ENCODE data around the gene KLHL24. TPM values are rescaled to one million over a fixed set of nuclear protein-coding genes. Genes with fewer than 3 reads are reported as not detected.

Gene KLHL24
- total and polyA plus RNA-seq, 11 donors, result 16.5 to 275 (median 199) TPM

DNA sequence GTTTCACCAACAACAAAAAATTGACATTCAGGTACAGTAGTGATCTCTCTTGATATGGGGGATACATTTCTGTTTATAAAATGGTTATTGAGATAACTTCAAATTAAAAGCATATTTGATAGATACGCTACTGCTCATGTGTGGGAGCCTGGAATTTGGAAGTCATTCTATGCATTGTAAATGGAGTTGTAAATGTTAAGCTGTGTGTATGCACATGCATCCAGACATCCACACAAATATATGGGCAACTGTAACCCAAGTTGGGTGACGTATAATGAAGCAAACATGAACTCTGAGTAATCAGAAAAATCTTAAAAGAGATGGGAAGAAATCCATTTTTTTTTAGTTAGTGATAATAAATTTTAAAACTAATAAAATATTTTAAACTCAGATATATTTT lies 9.8 kb downstream of the KLHL24 start:
- no peak for DNase-seq
- no peak overlapping the region for H3K4me3 ChIP-seq
- no peaks in the 10 kb centered on the region for H3K27me3 ChIP-seq
- WGBS, 4 donors, result 61 to 74% (median 71%) methylated on average over 2 of the region's 2 CpGs
- TF ChIP-seq, protein P1, sequence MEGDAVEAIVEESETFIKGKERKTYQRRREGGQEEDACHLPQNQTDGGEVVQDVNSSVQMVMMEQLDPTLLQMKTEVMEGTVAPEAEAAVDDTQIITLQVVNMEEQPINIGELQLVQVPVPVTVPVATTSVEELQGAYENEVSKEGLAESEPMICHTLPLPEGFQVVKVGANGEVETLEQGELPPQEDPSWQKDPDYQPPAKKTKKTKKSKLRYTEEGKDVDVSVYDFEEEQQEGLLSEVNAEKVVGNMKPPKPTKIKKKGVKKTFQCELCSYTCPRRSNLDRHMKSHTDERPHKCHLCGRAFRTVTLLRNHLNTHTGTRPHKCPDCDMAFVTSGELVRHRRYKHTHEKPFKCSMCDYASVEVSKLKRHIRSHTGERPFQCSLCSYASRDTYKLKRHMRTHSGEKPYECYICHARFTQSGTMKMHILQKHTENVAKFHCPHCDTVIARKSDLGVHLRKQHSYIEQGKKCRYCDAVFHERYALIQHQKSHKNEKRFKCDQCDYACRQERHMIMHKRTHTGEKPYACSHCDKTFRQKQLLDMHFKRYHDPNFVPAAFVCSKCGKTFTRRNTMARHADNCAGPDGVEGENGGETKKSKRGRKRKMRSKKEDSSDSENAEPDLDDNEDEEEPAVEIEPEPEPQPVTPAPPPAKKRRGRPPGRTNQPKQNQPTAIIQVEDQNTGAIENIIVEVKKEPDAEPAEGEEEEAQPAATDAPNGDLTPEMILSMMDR (IDR thresholded peaks at IDR 0.05), result no peak
- TF ChIP-seq POLR2A (IDR thresholded peaks at IDR 0.05), result no peak
- ATAC-seq, result no peak
- intact Hi-C loops (cut with DNase I), result no loop called here
- peaks cover 0 to under 1% (median 0%) of the 10 kb centered on the region in 12 donors for H3K9me3 ChIP-seq
- peaks cover 0 to 72% (median 11%) of the 10 kb centered on the region in 9 donors for H3K36me3 ChIP-seq
- peaks cover 0 to 58% (median 22%) of the 10 kb centered on the region in 12 donors for H3K4me1 ChIP-seq
- H3K27ac ChIP-seq, result no peak overlapping the region

DNA sequence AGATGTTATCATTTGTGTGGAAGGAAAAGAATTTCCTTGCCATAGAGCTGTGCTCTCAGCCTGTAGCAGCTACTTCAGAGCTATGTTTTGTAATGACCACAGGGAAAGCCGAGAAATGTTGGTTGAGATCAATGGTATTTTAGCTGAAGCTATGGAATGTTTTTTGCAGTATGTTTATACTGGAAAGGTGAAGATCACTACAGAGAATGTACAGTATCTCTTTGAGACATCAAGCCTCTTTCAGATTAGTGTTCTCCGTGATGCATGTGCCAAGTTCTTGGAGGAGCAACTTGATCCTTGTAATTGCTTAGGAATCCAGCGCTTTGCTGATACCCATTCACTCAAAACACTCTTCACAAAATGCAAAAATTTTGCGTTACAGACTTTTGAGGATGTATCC lies 15.1 kb downstream of the KLHL24 start:
- WGBS, 4 donors, result 72 to 82% (median 79%) methylated on average over 4 of the region's 4 CpGs
- peaks cover 2 to 89% (median 49%) of the 10 kb centered on the region in 9 donors for H3K36me3 ChIP-seq
- no peaks in the 10 kb centered on the region for H3K27me3 ChIP-seq

DNA sequence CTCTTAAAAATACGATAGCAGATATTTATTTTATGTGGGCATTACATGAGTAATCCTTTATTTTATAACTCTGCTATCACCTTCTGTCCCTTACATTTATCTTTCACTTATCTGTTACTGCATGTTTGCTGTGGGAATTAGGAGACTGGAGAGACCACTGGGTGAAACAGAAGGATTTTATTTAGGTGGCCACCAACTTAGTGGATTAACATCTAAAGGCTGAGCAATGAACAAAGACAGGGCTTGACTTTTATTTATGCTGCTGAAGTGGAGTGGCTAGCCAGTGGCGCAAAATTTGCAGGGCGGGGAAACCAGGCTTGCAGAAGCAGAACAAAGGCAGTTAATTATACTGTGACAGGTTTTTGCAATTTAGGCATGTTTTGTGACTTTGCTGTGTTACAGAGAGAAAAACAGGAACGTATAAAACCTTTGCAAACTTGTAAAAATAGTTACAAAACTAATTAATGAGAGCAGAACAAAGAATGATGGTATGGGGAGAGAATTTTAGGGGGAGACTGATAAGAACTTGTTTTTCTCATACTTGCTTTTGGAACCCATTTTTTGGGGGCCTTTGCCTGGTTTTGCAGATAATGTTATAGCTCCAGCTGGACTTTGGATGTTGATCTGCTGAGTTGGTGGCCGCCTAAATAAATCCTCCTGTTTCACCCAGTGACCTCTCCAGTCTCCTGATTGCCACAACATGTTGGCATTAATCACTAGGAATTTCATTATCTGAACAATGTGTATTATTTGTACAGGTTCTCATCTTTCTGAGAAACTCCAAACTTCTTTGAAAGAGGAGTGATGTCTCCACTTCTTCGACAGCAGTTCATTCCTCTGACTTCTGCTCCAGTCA lies 18.0 kb downstream of the KLHL24 start:
- ATAC-seq (no peak), DNase-seq (no peak)
- Histone ChIP-seq H3K4me1 (peaks cover 0 to 35% (median 8%) of the 10 kb centered on the region in 12 donors), H3K9me3 (peaks cover 0 to 52% (median 25%) of the 10 kb centered on the region in 12 donors), H3K36me3 (peaks cover 2 to 87% (median 50%) of the 10 kb centered on the region in 9 donors), H3K27me3 (no peaks in the 10 kb centered on the region), H3K27ac (no peak overlapping the region), H3K4me3 (no peak overlapping the region)
- 78 to 94% (median 88%) methylated on average over 6 of the region's 6 CpGs for WGBS, 4 donors
- TF ChIP-seq, protein P1 (IDR thresholded peaks at IDR 0.05), result no peak
- TF ChIP-seq POLR2A (IDR thresholded peaks at IDR 0.05), result no peak
- intact Hi-C loops (cut with DNase I), result no loop called here

More for the DNA sequence above, 15.1 kb downstream of the KLHL24 start:
- H3K4me1 ChIP-seq, result peaks cover 0 to 29% (median 5%) of the 10 kb centered on the region in 12 donors
- peaks cover 0 to 52% (median 25%) of the 10 kb centered on the region in 12 donors for H3K9me3 ChIP-seq
- TF ChIP-seq, protein P1 (IDR thresholded peaks at IDR 0.05), result no peak
- TF ChIP-seq POLR2A (IDR thresholded peaks at IDR 0.05), result no peak
- intact Hi-C loops (cut with DNase I), result no loop called here
- H3K27ac ChIP-seq, result no peak overlapping the region
- H3K4me3 ChIP-seq, result no peak overlapping the region
- DNase-seq (no peak), ATAC-seq (no peak)

DNA sequence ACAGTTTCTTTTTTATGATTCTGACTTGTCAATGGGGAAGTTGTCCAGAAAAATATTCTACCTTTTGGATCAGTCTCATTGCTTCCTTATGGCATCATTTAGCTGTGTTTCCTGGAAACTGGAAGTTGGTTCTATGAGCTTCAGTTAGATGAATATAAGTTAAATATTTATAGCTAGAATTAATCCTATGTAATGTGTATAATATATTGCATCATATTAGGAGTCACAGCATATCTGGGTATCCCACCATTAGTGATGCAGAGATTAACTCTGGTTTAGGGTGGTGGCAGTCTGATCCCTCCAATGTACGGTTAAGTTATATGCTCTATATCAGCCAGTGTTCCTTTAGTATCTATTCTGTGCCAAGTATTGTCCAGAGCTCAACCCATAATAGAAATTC lies 19.3 kb downstream of the KLHL24 start:
- ATAC-seq, result no peak
- peaks cover 0 to 52% (median 25%) of the 10 kb centered on the region in 12 donors for H3K9me3 ChIP-seq
- TF ChIP-seq POLR2A (IDR thresholded peaks at IDR 0.05), result no peak
- TF ChIP-seq, protein P1 (IDR thresholded peaks at IDR 0.05), result no peak
- WGBS, 4 donors, result 82 to 93% (median 88%) methylated on average over 1 of the region's 1 CpG
- DNase-seq, result no peak
- H3K4me1 ChIP-seq, result peaks cover 0 to 35% (median 10%) of the 10 kb centered on the region in 12 donors
- no peak overlapping the region for H3K27ac ChIP-seq
- H3K36me3 ChIP-seq, result peaks cover 2 to 96% (median 63%) of the 10 kb centered on the region in 9 donors
- H3K4me3 ChIP-seq, result no peak overlapping the region
- H3K27me3 ChIP-seq, result no peaks in the 10 kb centered on the region
- intact Hi-C loops (cut with DNase I), result no loop called here
